Nephron (organoid): ENCODE measurements around the gene PRMT9.

Experiments used
- H3K27ac Mint-ChIP-seq, 3 experiments: 2 replicates each; pipeline ENCODE4 v1.8.0; 2020; ENCODE audit warnings: mixed read lengths in 3 of 3, mild to moderate bottlenecking in 2 of 3, moderate library complexity in 1 of 3
- H3K27me3 Mint-ChIP-seq: 2 replicates; pipeline ENCODE4 v1.8.0; 2021; ENCODE audit warnings: low read depth, mild to moderate bottlenecking, moderate library complexity, mixed read lengths
- H3K36me3 Mint-ChIP-seq: 2 replicates; pipeline ENCODE4 v1.8.0; 2020; ENCODE audit warnings: low read depth, mixed read lengths
- H3K4me1 Mint-ChIP-seq: 2 replicates; pipeline ENCODE4 v1.8.0; 2020; ENCODE audit warnings: mixed read lengths
- H3K4me3 Mint-ChIP-seq, 3 experiments: 2 replicates each; pipeline ENCODE4 v1.8.0; 2020; ENCODE audit warnings: mild to moderate bottlenecking in 3 of 3, mixed read lengths in 3 of 3, moderate library complexity in 2 of 3
- H3K9me3 Mint-ChIP-seq: 2 replicates; pipeline ENCODE4 v1.8.0; 2020; ENCODE audit warnings: mixed read lengths
- TF ChIP-seq, protein P1 (sequence below), 3 experiments: fragments of 200-600 bp; sonication (generic); IDR thresholded peaks; one replicate each; pipeline ENCODE4 v1.5.0; 2021; ENCODE audit warnings: antibody characterized with exemption in 3 of 3; ENCODE audit not compliant: unreplicated experiment in 3 of 3

Gene PRMT9

GRCh38 chr4:147635348-147635747 is 48.6 kb downstream of the PRMT9 start:
- H3K4me3 Mint-ChIP-seq: no peak overlapping the region
- H3K27ac Mint-ChIP-seq: no peak overlapping the region
- TF ChIP-seq, protein P1, sequence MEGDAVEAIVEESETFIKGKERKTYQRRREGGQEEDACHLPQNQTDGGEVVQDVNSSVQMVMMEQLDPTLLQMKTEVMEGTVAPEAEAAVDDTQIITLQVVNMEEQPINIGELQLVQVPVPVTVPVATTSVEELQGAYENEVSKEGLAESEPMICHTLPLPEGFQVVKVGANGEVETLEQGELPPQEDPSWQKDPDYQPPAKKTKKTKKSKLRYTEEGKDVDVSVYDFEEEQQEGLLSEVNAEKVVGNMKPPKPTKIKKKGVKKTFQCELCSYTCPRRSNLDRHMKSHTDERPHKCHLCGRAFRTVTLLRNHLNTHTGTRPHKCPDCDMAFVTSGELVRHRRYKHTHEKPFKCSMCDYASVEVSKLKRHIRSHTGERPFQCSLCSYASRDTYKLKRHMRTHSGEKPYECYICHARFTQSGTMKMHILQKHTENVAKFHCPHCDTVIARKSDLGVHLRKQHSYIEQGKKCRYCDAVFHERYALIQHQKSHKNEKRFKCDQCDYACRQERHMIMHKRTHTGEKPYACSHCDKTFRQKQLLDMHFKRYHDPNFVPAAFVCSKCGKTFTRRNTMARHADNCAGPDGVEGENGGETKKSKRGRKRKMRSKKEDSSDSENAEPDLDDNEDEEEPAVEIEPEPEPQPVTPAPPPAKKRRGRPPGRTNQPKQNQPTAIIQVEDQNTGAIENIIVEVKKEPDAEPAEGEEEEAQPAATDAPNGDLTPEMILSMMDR (IDR thresholded peaks at IDR 0.05; ENCODE audit: unreplicated experiment in 3 of 3): no peak
- no peaks in the 10 kb centered on the region for H3K27me3 Mint-ChIP-seq
- peaks cover 10% of the 10 kb centered on the region for H3K9me3 Mint-ChIP-seq
- peaks cover 87% of the 10 kb centered on the region for H3K36me3 Mint-ChIP-seq
- H3K4me1 Mint-ChIP-seq: no peaks in the 10 kb centered on the region

DNA sequence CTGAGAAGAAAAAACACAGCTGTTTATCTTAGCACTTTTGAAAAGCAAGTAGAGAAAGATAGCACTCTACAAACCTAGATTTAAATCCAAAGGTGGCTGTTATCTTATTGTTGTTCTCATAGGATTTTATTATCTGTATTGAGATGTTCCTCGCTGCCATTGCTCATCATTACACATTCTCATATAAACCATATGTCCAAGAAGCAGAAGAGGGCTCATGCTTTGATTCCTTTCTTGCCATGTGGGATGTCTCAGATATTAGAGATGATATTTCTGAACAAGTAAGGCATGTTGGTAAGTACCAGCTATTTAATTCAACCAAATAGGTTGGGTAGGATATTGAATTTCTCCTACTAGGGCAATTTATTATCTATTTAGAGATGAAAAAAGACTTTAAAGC is 50.3 kb downstream of the PRMT9 start:
- TF ChIP-seq, protein P1 (IDR thresholded peaks at IDR 0.05; ENCODE audit: unreplicated experiment in 3 of 3): no peak
- Mint-ChIP-seq H3K9me3 (peaks cover 10% of the 10 kb centered on the region), H3K4me1 (no peaks in the 10 kb centered on the region), H3K27me3 (no peaks in the 10 kb centered on the region), H3K4me3 (no peak overlapping the region), H3K36me3 (peaks cover 78% of the 10 kb centered on the region), H3K27ac (no peak overlapping the region)

GRCh38 chr4:147633113-147633512 is 50.9 kb downstream of the PRMT9 start:
- H3K4me3 Mint-ChIP-seq: no peak overlapping the region
- H3K36me3 Mint-ChIP-seq: peaks cover 76% of the 10 kb centered on the region
- H3K27ac Mint-ChIP-seq: no peak overlapping the region
- H3K9me3 Mint-ChIP-seq: peaks cover 10% of the 10 kb centered on the region
- TF ChIP-seq, protein P1 (IDR thresholded peaks at IDR 0.05; ENCODE audit: unreplicated experiment in 3 of 3): no peak
- H3K4me1 Mint-ChIP-seq: no peaks in the 10 kb centered on the region
- H3K27me3 Mint-ChIP-seq: no peaks in the 10 kb centered on the region

DNA sequence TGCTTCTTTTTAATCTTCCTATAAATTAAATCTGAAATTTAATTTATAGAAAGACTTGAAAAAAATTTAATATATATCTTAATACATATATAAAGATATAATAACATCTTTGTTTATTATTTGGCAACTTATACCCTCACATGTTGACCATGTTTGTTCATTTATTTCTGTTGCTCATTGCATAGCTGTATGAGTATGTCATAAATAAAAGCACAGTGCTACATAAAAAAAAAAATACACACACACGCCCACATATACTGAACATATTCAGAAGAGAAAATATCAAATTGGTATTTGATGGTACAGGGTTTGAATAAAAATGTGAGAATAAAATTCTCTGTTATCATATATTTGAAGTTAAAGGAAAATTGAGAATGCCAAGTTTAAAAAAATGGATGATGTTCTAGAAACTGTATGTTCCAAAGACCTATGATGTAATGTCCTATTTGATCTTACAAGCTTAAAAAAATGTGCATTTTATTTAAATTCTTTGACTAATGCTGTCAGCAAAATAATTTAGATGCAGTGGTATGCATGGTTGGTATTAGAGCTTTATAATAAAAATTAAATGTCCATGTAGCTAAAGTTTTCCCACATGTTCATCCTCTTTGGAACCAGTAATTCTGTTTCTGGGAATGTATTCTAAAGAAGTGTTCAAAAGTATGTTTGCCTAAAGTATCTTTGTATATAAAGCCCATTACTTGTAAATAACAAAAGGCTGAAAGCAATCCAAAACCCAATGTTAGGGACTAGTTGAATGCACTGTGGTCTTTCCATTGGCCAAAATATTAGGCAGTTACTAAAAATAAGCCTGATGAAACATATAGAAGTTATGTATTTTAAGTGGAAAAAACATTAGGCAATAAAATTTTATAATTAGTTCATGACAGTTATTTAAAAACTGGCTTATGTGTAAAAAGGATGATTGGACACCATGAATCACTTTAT is 53.9 kb downstream of the PRMT9 start:
- Mint-ChIP-seq H3K27ac (no peak overlapping the region), H3K4me1 (no peaks in the 10 kb centered on the region), H3K4me3 (no peak overlapping the region), H3K27me3 (no peaks in the 10 kb centered on the region), H3K36me3 (peaks cover 70% of the 10 kb centered on the region), H3K9me3 (no peaks in the 10 kb centered on the region)
- TF ChIP-seq, protein P1 (IDR thresholded peaks at IDR 0.05; ENCODE audit: unreplicated experiment in 3 of 3): no peak

DNA sequence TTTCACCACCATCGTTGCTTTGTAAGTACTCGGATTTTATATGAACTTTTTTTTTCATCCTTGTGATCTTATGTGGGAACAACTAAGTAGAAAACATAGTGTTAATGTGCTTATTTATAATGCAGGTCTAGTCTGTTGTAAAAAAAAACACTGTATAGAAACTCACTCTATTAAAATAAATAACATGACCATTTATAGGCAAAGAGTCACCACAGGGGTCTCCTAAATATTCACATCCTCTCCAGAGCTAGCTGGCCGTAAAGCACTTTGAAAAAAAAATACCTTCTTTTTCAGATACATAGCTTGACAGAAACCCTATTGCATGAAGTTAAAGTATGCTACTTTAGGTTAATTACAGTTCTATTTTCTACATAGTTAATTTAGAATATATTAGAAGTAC is 55.5 kb downstream of the PRMT9 start:
- Mint-ChIP-seq H3K27me3 (no peaks in the 10 kb centered on the region), H3K4me3 (no peak overlapping the region)

More for the DNA sequence above, 55.5 kb downstream of the PRMT9 start:
- TF ChIP-seq, protein P1 (IDR thresholded peaks at IDR 0.05; ENCODE audit: unreplicated experiment in 3 of 3): no peak
- Mint-ChIP-seq H3K4me1 (no peaks in the 10 kb centered on the region), H3K27ac (no peak overlapping the region), H3K36me3 (peaks cover 62% of the 10 kb centered on the region), H3K9me3 (no peaks in the 10 kb centered on the region)
